SIG-M5 treated with dmso at 0.1 percent for 504 hours (cell line): ENCODE measurements around the gene ACOXL.
"Not testable (repeated sequence)": the region's sequence is repeated elsewhere in the genome, so short reads cannot be mapped to it uniquely, and the experiment has no call there.

Experiments
- DNase-seq: peaks from one replicate; lab custom pipeline; 2025; ENCODE audit not compliant: unreplicated experiment; lab: John Stamatoyannopoulos, UW

The ACOXL gene

DNA sequence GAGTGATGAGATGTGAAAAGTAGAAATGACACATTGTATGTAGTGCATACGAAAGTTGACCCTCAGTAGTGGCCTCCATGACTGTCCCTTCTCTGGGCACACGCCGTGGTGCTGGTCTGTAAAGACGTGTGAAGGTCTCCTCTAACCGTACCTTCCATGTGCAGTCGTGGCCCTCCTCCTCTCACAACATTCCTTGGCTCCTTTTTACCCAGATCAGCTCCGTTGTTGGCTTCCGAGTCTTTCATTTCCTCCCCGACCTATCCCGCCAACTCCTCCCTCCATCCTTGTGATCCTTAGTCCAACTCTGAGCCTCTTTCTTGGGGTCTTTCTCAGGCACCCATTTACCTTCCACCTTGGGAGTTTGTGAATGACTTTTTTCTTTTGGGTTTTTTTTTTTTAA lies 227.9 kb downstream of the ACOXL start:
- no peak for DNase-seq

DNA sequence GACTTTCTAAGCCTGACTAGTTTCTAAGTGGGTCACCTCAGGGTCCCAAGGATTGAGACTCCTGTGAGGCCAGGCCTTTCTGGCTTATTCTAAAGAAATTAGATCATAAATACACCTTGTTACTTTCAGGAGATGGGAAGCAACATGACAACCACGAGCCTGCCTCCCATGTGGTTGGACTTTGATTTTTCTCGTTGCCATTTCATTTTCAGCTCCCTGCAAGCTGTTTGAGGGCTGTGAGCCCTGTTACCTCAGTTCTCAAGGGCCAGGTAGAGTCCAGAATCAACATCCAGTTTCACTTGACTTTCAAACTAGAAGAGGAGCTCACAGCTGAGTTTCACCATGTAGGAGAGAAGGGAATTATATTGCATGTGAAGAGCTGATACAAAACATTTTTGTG lies 228.6 kb downstream of the ACOXL start:
- DNase-seq, result no peak

DNA sequence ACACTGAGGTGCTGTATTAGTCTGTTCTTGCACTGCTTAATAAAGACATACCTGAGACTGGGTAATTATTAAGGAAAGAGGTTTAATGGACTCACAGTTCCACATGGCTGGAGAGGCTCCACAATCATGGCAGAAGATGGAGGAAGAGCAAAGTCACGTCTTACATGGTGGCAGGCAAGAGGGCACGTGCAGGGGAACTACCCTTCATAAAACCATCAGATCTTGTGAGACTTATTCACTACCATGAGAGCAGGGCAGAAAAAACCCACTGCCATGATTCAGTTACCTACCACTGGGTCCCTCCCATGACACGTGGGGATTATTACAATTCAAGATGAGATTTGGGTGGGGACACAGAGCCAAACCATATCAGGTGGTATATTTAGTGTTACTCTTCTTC lies 229.3 kb downstream of the ACOXL start:
- not testable (repeated sequence) for DNase-seq

- DNase-seq, result no peak
Measured at GRCh38 chr2:110969696-110970095, 237.3 kb downstream of the ACOXL start.

GRCh38 chr2:110970201-110970600 lies 237.8 kb downstream of the ACOXL start:
- DNase-seq, result no peak

GRCh38 chr2:110971811-110972210 lies 239.4 kb downstream of the ACOXL start:
- DNase-seq, result no peak

- peak; percentile 11 for DNase-seq
Measured at GRCh38 chr2:110973262-110973661, 240.9 kb downstream of the ACOXL start.

GRCh38 chr2:110977403-110977802 lies 245.0 kb downstream of the ACOXL start:
- peak; percentile 60 for DNase-seq

- no peak for DNase-seq
Measured at GRCh38 chr2:110978148-110978547, 245.8 kb downstream of the ACOXL start.

DNA sequence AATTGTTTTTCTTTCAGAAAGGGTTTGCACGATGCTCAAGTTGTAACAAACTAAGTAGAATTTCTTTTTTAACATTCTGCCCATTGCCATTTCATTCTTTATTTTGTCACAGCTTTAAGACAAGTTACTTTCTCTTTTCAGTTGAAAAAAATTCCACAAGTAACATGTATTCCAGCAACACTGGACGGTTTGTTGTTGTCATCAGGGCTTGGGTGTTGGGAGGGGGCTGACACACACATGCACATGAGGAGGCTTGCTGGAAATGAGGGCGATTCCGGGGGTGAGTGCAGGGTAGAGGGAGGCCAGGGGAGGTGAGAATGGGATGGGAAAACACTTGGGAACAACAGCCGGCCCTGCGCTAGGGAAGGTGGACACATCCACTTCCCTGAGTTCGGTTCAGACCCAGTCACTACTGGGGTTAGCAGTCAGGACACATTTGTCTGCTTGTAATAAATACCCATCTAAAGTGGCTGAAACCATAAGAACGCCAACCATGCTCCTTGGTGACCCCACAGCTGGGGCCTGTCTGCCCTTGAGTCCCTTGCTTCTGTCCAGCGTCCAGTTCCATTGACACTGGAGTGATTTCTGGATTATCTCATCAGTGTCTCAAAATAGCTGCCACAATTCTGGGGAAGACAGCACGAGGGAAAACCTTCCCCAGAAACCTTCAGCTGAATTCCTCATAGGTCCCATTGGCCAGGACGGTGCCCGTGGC lies 246.5 kb downstream of the ACOXL start:
- DNase-seq, result no peak

GRCh38 chr2:110979471-110980338 lies 247.3 kb downstream of the ACOXL start:
- DNase-seq, result no peak

DNA sequence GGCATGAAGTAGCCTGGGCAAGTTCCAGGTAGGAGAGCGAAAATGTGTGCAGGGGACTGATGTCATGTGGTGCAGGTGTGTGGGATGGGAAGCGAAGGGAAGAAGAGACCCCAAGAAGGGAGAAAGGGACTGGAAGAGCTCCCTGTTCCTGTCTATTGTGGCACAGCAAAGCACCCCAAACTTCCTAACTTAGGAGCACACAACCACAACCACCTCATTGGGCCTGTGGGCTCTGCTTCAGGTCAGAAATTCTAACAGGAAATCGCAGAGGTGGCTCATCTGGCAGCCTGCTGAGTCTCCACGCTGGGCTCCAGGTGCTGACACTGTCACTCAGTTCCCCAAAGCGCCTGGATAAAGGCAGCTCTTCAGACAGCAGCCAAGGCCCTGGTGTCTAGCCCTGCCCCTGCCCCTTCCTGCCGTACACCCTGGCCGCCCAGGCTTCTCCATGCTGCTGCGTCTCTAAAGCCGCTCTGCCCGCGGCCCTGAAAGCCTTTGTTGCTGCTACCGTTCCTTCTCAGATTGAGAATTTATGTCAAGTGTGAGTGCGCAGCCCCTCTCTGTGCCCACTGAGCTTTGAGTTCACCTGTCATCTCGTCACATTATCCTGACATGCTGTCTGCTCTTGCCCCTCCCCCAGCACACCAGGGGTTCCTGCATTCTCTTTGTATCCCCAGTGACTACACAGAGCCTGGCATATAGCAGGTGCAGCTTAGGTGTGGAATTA lies 248.1 kb downstream of the ACOXL start:
- no peak for DNase-seq

DNA sequence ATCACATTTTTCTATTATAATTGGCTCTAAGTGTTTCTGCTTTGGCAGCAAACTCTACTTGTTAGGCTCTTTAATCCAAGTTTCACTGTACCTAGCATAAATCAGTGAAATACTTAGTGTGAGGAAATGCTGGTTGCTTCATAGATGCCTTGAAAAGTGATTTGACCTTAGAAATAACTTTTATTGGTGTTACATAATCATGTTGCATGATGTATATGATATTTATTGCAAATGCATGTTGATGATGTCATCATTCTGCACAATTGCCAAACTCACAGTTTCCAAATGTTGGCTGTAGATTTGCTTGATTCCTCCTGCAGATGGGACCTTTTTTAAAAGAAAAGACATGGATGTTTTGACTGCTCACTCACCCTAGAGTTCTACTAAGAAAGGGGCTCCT lies 250.8 kb downstream of the ACOXL start:
- DNase-seq, result peak; percentile 63

- DNase-seq, result no peak
Measured at GRCh38 chr2:110984694-110985490, 252.5 kb downstream of the ACOXL start.

DNA sequence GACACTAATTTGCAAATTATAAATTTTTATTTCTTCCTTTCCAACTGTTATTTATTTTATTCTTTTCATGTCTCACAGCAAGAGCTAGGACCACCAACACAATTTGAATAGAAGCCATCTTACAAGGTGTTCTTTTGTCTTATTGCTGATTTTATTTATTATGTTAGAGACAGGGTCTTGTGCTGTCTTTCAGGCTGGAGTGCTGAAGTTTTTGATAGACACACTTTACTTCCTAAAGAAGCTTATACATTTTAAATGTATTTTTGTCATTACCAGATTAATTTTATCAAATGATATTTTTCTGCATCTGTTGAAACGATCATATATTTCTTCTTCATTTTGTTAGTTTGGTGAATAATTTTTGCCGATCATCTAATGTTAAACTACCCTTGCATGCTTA lies 258.1 kb downstream of the ACOXL start:
- no peak for DNase-seq

- DNase-seq, result no peak
Measured at GRCh38 chr2:110991911-110992310, 259.5 kb downstream of the ACOXL start.

GRCh38 chr2:110992886-110993285 lies 260.5 kb downstream of the ACOXL start:
- no peak for DNase-seq

DNA sequence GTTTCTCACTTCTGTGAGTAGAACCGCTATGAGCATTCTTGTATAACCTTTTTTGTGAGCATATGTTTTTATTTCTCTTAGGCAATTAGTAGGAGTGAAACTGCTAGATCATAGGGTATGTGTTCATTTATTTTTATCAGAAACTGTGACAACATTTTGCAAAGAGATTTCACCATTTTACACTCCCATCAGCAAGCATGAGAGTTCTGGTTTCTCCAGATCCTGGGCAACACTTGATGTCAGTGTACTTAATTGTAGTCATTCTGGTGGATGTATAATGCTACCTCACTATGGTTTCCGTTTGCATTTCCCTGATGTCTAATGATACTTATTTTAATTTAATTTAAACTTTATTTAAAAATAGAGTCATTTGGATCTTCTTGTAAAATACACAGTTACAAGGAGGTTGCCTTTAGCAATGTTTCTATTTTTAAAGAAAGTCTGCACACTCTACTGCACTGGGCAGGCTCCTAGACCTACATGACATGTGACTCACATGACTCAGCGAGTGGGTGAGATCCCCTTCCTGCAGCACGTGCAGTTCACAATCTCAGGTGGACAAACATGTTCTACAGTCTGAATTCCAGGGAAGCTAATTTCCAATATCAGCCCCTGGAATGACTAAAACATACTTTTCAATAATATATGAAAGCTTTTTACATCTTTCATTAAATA lies 261.3 kb downstream of the ACOXL start:
- DNase-seq, result peak; percentile 97

- DNase-seq, result peak; percentile 98
Measured at GRCh38 chr2:110994250-110994961, 262.0 kb downstream of the ACOXL start.

- no peak for DNase-seq
Measured at GRCh38 chr2:110995911-110996310, 263.5 kb downstream of the ACOXL start.
